ENCODE results near the gene UFD1. TPM values are rescaled to one million over a fixed set of nuclear protein-coding genes. Genes with fewer than 3 reads are reported as not detected.

The UFD1 gene
- total RNA-seq, 2 donors from 2014 or later: 22.7 to 33.8 TPM

DNA sequence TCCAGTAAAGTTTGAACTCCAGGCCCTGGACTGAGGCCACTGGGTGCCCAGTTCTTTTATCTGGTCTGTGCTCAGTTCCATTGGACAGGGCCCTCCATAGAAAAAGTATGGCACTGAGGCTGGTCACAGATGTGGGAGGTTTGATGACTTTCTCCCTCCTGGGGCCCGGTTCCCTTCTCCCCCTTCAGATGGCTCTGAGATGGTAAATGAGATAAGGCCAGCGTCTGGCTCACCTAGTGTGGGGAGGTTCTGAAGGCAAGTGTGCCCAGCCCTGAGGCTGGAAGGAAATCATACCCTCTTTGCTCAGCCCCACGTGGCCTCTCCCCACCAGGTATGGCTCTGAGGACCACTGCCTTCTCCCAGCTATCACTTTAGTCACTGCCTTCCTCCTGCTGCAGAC is 46.7 kb upstream of the UFD1 start:
- Histone ChIP-seq H3K9me3 (no peaks in the 10 kb centered on the region), H3K27me3 (peaks cover 0 to 9% of the 10 kb centered on the region in 2 donors), H3K4me1 (peaks cover 0 to 34% of the 10 kb centered on the region in 2 donors), H3K36me3 (no peaks in the 10 kb centered on the region), H3K4me3 (no peak overlapping the region), H3K27ac (peak overlapping the region; percentile 76 to 78)
- TF ChIP-seq, protein P1, sequence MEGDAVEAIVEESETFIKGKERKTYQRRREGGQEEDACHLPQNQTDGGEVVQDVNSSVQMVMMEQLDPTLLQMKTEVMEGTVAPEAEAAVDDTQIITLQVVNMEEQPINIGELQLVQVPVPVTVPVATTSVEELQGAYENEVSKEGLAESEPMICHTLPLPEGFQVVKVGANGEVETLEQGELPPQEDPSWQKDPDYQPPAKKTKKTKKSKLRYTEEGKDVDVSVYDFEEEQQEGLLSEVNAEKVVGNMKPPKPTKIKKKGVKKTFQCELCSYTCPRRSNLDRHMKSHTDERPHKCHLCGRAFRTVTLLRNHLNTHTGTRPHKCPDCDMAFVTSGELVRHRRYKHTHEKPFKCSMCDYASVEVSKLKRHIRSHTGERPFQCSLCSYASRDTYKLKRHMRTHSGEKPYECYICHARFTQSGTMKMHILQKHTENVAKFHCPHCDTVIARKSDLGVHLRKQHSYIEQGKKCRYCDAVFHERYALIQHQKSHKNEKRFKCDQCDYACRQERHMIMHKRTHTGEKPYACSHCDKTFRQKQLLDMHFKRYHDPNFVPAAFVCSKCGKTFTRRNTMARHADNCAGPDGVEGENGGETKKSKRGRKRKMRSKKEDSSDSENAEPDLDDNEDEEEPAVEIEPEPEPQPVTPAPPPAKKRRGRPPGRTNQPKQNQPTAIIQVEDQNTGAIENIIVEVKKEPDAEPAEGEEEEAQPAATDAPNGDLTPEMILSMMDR (IDR thresholded peaks at IDR 0.05): no peak
- no peak for DNase-seq (ENCODE audit: low spot score)

DNA sequence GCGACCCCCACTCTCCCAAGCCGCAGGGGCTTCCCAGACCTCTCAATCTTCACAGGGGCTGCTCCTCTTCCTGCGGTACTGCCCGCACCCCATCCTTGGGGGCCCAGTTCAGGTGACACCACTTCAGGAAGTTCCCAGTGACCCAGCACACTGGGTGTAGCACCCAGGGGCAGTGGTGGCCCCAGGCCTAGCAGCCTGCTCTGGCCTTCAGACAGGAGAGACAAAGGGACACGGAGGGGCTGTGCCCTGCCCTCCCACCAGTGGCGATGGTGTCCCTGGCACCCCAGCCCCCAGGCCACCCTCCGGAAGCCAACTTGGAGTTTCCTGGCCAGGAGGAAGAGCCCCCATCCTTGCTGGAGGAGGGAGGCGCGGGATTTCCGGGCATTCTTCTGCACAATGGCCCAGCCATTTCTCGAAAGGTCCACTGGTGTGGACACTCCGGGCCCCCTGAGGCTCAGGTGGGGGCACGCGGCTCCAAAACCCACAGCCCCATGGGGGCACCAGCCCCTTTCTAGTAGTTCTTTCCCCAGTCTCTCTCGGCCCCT is 46.2 kb upstream of the UFD1 start:
- Histone ChIP-seq H3K9me3 (no peaks in the 10 kb centered on the region), H3K27me3 (peaks cover 0 to 9% of the 10 kb centered on the region in 2 donors), H3K4me1 (peaks cover 0 to 34% of the 10 kb centered on the region in 2 donors), H3K27ac (peak overlapping the region; percentile 76 to 78), H3K36me3 (no peaks in the 10 kb centered on the region), H3K4me3 (peak overlapping the region; percentile 39 to 51)
- no peak for DNase-seq (ENCODE audit: low spot score)
- TF ChIP-seq, protein P1 (IDR thresholded peaks at IDR 0.05): no peak

DNA sequence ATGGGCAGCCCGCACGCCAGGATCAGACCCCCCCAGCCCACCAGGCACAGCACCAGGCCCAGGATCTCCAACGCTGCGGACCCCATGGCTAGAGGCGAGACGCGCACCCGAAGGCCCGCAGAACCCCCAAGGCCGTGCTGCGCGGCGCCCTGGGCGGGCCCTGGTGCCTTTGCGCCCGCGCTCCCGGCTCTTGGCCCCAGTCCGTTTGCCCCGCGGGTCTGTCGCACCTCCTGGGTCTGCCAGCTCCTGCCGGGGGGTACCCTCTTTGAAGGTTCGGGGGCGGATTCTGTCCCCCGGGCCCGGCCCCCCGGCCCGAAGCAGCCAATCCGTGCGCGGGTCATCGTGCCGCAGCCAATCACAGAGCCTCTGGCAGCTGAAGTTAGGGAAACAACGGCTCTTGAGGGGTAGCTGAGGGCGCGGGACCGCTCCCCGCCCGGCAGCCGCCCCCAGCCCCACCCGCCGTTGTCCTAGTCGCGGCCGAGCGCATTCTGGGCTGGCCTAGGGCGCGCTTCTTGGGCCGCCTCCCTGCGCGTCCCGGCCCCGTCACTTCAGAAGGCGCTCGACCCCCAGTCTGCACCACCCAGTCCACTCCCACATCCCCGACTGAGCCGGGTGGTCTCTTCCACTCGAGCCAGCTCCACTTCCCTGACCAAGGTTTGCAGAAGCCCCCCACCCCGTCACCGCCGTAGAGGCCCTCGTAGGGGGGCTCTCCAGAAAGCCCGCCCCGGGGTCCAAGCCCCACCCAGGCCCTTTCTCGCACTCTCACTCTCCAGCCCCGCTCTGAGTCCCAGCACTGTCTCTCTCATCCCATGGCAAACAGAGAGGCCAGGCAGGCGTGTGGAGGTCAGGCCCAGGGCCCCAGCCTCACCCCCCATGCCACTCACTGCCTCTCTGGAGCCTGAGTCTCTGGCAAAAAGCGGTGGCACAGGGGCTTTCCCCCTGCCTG is 45.5 kb upstream of the UFD1 start, which contains the start of gene CLDN5:
Gene CLDN5, minus strand, starts transcription at position 241 of the 946 bp plus-strand sequence. Its CDS starts 155 bp downstream, at position 86.
- Histone ChIP-seq H3K4me1 (peaks cover 0 to 34% of the 10 kb centered on the region in 2 donors), H3K36me3 (no peaks in the 10 kb centered on the region), H3K27ac (peak within 1 kb of the TSS; percentile 76 to 78), H3K27me3 (peaks cover 0 to 9% of the 10 kb centered on the region in 2 donors), H3K9me3 (no peaks in the 10 kb centered on the region), H3K4me3 (peak within 1 kb of the TSS; percentile 39 to 51)
- DNase-seq (ENCODE audit: low spot score): no peak
- TF ChIP-seq, protein P1 (IDR thresholded peaks at IDR 0.05): no peak

DNA sequence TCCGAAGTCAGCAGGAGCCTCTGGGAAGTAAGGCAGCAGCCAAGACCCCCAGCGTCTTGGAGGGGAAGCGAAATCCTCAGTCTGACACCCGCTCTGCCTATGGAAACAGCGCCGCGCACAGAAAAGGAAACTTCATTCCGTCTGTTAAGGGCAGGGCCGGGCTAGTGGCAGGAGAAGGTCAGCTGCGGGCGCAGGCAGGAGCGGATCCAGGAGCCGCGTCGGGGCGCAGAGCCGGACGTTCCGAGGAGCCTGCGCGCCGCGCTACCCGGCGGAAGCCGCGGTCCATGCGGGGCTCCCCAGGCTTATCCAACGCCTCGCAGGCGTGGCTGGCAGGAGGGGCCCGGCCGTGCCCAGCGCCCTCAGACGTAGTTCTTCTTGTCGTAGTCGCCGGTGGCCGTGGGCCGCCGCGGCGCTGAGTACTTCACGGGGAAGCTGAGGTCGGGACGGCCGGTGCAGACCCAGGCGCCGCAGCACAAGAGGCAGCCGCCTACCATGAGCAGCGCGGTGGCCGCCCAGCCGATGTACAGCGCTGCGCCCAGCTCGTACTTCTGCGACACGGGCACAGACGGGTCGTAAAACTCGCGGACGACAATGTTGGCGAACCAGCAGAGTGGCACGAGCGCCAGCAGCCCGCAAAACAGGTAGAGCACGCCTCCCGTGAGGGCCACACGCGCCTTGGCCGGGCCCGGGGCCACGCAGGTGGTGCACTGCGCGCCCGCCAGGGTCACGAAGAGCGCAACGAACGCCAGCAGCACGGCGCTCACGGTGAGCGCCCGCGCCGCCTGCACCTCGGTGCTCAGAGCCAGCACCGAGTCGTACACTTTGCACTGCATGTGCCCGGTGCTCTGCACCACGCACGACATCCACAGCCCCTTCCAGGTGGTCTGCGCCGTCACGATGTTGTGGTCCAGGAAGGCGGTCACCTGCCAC is 44.5 kb upstream of the UFD1 start:
- DNase-seq (ENCODE audit: low spot score): no peak
- H3K27ac ChIP-seq: peak overlapping the region; percentile 76 to 78
- no peaks in the 10 kb centered on the region for H3K36me3 ChIP-seq

DNA sequence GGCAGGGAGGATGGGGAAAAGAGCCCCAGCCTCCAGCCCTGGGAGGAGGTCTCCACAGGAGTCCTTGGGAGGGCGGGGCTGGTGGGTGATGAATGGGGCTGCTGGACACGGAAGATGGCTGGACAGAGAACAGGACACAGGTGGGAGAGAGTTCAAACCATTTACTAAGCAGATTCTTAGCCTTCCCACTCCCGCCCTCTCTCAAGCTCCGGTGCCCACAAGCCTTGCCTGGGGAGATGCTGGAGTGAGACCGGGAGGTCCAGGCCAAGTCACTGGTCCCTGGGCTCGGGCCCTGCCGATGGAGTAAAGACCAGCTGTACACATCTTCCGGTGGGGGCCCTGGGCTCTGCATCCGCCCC is 43.9 kb upstream of the UFD1 start:
- H3K4me1 ChIP-seq: peaks cover 0 to 34% of the 10 kb centered on the region in 2 donors
- DNase-seq (ENCODE audit: low spot score): no peak
- peaks cover 0 to 9% of the 10 kb centered on the region in 2 donors for H3K27me3 ChIP-seq
- peak overlapping the region; percentile 76 to 78 for H3K27ac ChIP-seq
- peak overlapping the region; percentile 39 to 51 for H3K4me3 ChIP-seq
- H3K36me3 ChIP-seq: no peaks in the 10 kb centered on the region
- TF ChIP-seq, protein P1 (IDR thresholded peaks at IDR 0.05): no peak
- no peaks in the 10 kb centered on the region for H3K9me3 ChIP-seq

More for the DNA sequence above, 44.5 kb upstream of the UFD1 start:
- Histone ChIP-seq H3K4me1 (peaks cover 0 to 34% of the 10 kb centered on the region in 2 donors), H3K4me3 (peak overlapping the region; percentile 39 to 51), H3K9me3 (no peaks in the 10 kb centered on the region), H3K27me3 (peaks cover 0 to 9% of the 10 kb centered on the region in 2 donors)
- TF ChIP-seq, protein P1 (IDR thresholded peaks at IDR 0.05): no peak

Data from right atrium auricular region (tissue), 2 donors.